Measurements from ENCODE around the gene TAF8.
"Not testable (repeated sequence)": the region's sequence is repeated elsewhere in the genome, so short reads cannot be mapped to it uniquely, and the experiment has no call there.

The TAF8 gene, protein sequence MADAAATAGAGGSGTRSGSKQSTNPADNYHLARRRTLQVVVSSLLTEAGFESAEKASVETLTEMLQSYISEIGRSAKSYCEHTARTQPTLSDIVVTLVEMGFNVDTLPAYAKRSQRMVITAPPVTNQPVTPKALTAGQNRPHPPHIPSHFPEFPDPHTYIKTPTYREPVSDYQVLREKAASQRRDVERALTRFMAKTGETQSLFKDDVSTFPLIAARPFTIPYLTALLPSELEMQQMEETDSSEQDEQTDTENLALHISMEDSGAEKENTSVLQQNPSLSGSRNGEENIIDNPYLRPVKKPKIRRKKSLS

DNA sequence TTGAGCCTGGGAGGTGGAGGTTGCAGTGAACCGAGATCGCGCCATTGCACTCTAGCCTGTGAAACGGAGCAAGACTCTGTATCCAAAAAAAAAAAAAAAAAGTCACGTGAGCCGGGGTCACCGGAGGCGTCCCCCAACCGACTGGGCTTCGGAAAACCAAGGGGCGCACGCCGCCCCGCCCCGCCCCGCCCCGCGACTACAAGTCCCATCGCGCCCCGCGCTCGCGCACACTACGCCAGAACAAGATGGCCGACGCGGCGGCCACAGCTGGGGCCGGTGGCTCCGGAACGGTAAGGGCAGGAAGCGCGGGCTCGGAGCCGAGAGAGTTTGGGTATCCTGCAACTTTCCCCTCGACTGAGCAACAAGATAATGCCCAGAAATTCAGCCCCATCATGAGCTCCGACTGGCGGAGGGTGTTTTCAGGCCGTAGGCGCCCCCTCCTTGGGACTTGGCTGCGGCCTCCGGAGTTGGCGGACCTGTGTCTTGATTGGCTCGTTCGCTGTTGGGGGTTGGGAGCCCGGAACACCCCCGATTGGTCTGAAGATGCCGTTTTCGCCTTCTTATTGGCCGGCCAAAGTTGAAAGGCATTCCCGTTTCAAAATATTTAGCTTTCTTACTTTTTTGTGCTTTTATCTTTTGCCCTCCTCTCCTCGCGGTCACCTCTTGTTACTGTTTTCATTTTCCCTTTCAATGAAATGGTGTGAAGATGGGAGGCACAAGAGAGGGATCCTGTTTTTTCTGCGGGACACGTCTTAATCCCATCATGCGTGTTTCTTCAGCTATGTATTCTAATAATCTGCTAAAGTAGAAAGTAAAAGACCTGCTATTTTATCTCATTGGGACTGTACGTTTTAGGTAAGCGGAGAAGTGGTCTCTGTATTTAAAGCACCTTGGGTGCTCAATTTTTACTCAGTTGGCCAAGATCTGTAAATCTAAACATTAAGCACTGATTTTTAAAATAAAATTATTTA is at the start of gene TAF8:
Gene TAF8, plus strand, starts transcription at position 228 of the 971 bp plus-strand sequence. Its CDS starts 18 bp downstream, at position 246.
- peak; percentile 98 for DNase-seq

DNA sequence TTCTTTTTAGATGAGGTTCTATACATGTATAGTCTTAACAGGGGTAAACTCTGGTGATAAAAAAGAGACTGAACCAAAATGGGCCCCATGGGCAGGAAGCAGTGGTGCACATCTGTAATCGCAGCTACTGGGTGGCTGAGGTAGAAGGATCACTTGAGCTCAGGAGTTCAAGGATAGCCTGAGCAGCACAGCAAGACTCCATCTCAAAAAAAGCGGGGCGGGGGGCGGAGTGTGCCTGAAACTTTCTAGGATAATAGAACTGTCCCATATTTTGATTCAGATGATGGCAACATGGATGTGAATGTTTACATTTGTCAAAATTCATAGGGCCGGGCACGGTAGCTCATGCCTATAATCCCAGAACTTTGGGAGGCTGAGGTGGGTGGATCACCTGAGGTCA is 48.8 kb upstream of the TAF8 start:
- no peak for DNase-seq

DNA sequence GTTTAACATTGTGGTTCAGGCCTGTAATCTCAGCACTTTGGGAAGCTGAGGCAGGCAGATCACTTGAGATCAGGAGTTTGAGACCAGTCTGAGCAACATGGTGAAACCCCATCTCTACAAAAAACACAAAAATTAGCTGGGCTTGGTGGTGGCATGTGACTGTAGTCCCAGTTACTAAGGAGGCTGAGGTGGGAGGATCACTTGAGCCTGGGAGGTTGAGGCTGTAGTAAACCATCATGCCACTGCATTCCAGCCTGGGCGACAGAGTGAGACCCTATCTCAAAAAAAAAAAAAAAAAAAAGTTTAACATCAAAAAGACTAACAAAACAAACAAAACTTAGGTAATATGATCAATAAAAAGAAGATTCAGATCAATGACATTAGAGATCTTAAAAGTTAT is 46.7 kb upstream of the TAF8 start:
- not testable (repeated sequence) for DNase-seq

DNA sequence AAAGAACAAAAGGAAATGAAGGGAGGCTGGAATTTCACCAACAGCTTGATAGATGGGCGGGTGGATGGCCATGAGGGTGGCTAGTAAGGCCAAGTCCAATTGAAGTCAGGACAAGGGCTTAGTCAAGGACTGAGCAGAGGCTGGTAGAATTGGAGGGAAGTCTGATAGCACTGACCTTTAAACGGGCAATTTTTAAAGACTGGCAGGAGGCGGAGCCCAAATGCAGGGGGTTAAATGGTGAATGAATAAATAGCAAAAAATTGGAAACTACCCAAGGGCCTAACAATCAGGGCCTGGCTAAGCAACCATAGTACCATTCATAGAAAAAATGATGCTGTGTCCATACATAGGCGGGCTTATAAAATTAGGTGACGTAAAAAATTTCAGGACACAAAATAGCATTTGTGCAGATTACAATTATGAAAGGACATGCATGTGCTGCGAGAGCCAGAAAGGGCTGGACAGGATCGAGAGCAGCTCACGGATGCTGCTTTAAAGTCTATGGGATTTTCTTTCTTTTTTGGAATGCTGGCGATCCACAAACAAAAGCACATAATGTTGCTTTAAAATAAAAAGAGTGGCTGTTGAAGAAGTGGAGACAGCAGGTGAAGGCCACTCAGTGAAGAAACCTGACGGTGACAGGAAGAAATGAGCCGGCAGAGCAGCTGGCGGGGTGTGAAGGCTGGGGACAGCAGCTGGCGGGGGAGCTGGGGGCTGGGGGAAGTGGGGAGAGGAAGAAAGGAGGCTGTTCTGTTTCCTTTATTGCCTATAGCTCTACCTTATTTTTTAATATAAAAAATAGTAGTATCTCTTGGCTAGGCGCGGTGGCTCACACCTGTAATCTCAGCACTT is 42.8 kb upstream of the TAF8 start:
- DNase-seq = no peak

DNA sequence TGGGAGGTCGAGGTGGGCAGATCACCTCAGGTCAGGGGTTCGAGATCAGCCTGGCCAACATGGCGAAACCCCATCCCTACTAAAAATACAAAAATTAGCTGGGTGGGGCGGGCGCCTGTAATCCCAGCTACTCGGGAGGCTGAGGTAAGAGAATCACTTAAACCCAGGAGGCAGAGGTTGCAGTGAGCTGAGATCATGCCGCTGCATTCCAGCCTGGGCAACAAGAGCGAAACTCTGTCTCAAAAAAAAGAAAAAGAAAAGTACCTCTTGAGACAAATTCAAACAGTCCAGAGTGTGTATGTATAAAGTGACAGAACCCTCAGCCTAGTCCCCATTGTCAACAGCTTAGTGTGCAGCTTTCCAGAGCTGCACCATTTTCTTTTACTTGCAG is 42.2 kb upstream of the TAF8 start:
- DNase-seq = not testable (repeated sequence)

DNA sequence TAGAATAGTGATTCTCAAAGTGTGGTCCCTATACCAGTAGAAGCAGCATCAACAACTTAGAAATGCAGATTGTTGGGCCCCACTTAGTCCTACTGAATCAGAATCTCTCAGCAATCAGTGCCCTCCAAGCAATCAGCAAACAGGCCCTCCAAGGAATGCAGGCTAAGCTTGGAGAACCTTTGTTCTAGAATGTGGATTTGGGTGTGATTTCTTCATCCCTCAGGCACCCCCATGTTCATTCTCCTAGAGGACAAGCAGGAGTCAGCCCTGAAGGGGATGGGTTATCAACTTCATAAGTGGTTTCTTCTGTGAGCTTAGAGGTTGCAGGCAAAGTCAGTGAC is 40.5 kb upstream of the TAF8 start:
- DNase-seq = no peak

DNA sequence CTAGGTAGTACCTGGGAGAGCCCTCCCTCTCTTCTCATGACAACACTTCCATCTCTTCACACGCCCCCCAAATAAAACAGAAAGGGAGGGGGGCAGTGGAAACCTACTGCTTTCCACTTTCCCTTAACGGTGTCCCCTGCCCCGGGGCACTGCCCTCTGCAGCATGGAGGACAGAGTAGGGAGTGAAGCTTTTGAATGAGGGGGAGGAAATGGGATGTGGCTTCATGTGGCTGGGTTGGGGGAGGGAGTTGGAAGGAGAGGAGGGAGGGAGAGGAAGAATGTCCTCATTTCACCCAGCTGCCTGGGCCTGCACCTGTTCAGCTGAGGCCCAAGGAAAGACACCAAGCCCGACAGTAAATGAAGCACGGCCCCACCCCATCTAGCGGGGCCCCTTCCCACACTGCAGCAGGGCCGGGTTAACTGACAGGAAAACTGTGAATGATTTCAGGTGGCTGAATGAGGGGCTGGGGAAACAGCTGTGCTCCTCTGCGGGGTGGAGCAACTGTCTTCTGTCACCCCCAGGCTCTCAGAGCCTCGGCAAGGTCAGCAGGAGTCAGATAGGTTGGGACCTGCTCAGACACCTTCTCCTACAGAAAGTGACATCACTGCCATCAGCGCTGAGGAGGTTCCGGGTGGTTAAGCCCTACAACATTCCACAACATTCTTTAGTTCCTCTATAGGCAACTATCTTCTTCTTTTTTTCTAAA is 40.0 kb upstream of the TAF8 start:
- peak; percentile 92 for DNase-seq

DNA sequence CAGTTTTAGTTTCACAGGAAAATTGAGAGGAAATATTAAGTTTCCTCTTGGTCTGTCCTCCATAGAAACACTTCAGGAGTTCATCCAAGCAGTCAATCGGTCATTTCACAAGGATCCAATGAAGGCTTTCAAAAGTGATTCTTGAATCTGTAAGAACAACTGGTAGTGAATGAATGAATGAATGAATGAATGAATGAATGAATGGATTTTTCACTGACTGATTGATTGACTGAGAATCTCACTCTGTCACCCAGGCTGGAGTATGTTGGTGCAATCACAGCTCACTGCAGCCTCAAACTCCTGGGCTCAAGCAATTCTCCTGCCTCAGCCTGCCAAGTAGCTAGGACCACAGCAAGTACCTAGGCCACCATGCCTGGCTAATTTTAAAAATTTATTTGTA is 39.4 kb upstream of the TAF8 start:
- no peak for DNase-seq

DNA sequence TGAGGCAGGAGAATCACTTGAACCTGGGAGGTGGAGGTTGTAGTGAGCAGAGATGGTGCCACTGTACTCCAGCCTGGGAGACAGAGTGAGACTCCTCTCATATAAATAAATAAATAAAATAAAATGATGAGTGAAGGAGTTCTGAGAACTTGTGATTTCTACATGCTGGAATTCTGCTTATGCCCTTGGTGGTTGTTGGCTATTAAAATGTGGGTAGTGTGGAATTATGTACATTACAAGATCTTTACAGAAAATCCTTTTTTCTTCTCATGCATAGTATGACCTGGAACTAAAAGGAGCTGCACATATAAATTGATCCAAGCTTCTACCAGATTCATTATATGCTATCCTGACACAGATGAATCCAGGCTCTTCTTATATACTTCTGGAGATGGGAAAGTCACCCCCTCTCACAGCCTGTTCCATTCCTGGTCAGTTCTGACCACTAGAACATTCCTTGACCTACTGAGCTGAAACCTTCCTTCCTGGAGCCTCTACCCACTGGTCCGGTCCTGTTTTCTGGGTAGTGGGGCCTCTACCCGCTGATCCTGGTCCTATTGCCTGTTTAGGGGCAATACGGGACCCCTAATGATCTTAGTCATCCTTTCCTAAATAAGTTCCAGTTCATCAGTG is 37.7 kb upstream of the TAF8 start:
- no peak for DNase-seq

DNA sequence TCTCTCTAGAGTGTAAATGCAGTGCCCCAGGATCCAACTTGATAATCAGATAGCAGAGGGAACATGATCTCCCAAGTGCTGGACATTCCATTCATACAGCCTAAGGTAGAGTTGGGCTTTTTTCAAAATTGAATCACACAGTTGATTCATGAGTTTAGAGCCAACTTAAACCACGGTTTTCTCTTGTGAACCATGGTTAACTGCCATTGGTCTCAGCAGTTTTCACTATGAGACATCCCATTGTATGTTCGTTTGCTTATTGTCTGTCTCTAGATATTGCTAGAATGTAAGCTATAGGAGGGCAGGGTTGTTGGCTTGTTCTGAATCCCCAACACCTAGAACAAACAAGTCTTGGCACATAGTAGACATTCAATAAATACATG is 37.2 kb upstream of the TAF8 start:
- peak; percentile 21 for DNase-seq

DNA sequence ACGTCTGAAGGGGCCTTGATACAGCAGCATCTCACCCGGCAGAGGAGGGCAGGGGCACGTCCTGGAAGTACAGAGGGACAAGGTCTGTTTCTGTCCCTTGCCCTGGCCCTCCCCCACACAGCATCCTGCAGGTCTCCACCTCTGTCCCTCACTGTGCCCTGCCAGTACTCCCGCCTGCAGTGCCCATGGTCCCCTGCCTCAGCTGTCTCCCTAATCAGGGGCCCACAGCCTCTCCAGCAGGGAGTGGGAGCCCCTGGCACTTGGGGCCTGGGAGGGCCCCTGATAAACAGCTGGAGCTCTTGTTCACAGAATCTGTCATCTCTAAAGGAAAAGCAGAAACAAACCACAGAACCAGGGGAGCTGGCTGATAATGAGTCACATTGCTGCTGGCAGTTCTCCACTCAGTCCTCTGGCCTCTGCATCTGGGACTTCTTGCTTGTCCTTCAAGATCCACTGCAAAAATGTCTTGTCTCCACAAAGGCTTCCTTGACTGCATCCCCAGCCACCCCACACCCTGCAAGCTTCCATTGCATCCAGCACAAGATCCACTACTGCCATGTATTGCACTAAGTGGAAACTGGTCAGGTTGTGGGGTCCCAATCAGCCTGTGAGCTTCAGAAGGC is 33.2 kb upstream of the TAF8 start:
- peak; percentile 98 for DNase-seq

DNA sequence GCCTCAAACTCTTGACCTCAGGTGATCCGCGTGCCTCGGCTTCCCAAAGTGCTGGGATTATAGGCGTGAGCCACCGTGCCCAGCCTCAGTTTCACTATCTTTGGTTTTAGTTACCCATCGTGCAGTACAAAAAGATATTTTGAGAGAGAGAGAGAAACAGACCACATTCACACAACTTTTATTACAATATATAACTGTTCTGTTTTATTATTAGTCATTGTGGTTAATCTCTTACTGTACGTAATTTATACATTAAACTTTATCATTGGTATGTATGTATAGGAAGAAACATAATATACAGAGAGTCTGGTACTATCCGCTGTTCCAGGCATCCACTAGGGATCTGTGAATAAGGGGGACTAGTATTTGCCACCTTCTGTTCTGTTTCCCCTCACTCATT is 29.4 kb upstream of the TAF8 start:
- DNase-seq = no peak

DNA sequence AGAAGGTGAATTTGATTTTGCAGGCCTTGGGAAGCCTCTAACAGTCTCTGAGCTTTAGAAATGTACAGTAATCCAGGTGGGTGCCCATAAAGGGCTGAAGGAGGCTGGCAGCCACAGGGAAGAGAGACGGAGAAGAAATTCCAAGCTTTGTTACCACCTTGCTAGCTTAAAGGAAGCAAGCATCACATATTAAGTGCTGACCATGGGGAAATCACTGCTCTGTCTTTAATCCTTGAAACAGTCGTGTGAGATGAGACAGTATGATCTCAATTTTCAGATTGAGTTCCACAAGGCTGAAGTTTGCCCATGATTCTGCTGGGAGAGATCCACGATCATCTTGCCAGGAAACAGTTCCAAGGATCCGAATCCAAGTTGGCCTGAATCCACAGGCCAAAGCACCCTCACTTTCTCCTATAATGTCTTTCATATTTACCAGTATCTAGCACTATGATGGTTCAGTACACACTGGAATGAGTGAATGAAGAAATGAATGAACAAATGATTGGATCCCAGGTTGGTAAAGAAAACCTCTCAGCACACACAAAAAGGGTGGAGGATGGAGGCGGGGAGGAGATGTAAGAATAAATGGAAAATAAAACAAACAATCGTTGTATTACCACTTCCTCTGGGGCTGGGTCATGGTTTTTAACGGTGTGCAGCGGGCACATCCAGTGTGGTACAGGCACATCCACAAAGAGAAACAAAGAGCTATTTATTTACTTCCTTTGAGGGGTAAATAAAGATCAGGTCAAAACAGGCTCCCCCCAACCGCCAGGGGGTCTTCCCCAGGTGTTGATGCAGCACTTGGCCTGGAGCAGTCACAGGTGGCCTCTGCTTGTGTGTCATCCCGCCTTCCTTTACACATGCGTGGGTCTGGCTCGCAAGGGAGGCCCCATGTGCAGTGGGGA is 28.2 kb upstream of the TAF8 start:
- no peak for DNase-seq

DNA sequence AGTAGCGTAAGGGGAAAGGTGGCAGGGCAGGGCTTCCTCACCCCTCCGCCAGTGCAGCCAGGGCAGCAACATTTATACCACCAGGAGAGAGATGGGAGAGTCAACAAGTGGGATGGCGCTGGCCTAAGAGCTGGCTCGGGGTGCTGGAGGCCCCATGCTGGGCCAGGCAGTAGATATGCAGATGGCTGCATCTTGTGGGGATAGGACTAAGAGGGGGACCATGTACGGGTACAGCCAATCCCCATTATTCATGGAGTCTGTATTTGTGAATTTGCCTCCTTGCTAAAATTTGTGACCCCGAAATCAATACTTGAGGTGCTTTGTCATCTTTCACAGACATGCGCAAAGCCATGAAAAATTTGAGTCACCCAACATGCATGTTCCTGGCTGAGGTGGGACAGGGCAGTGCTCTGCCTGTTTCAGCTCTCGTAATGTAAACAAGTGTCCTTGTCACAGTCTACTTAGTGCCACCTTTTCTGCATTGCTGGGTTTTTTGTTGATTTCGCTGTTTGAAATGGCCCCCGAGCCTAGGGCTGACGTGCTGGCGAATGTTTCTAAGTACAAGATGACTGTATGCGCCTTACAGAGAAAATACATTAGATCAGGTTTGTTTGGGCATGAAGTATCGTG is 27.5 kb upstream of the TAF8 start:
- DNase-seq = no peak

DNA sequence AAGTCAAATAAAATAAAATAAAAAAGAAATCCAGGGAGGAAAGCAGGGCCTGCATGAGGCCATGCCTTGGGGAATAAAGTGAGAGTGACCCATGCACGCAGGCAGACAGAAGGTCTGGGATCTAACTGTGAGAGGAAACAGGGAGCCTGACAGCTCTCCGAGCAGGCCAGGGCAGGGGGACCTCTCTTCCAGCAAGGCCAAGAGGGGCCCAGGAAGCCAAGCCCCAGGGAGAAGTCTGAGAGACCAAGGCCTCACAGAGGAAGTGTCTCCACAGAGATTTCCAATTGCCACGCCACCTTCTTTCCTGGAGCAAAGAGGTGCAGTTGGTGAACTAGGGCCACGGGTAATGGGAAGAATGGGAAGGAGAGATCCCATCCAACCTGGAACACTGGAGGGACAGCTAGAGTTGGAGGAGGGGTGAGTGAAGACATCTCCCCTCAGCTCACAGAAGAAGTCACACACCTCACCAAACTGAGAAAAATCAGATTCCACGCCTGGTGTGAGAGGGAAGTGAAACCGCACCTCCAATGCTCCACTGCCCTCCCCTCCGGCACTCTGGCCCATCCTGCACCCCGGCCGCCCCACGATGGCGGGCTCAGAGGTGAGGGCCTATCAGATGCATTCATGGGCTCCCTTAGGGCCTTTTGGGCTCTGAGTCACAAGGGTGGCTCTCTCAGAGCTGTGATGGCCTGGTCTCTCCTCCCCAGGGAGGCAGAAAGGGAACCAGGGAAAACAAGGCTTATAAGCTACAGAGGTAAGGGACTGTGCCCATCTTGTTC is 25.1 kb upstream of the TAF8 start:
- no peak for DNase-seq

DNA sequence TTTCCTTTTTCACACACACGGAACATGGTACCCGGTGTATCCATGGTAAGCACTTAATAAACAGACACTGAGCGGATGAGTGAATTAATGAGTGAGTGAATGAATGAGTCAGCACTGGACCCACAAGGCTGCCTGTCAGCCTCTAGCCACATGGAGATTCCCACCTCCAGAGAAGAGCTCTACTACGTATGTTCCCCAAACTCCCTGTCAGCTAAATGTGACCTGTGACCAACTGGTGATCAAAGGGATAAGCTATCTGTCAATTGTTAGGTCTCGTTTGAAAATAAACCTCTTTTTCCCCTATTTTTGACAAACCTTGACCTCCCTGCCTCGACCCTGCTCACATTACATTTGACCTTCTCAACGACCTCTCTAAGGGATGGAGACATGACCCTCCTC is 24.5 kb upstream of the TAF8 start:
- DNase-seq = no peak

DNA sequence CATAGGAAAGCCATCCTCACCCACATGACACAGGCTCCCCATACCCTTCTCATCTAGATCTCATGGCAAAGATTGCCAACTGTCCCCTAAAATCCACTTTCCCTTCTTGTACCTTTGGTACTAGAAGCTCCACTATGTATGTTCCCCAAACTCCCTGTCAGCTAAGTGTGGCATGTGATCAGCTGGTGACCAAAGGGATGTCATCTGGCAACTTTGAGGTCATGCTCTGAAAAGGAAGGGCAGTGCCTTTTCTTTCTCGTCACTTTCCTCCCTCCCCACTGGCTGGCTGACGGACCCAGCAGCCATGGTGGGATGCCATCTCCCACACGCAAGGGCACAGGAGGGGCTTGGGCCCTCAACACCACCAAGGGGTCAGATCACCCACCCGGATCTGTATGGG is 23.8 kb upstream of the TAF8 start:
- DNase-seq = no peak

DNA sequence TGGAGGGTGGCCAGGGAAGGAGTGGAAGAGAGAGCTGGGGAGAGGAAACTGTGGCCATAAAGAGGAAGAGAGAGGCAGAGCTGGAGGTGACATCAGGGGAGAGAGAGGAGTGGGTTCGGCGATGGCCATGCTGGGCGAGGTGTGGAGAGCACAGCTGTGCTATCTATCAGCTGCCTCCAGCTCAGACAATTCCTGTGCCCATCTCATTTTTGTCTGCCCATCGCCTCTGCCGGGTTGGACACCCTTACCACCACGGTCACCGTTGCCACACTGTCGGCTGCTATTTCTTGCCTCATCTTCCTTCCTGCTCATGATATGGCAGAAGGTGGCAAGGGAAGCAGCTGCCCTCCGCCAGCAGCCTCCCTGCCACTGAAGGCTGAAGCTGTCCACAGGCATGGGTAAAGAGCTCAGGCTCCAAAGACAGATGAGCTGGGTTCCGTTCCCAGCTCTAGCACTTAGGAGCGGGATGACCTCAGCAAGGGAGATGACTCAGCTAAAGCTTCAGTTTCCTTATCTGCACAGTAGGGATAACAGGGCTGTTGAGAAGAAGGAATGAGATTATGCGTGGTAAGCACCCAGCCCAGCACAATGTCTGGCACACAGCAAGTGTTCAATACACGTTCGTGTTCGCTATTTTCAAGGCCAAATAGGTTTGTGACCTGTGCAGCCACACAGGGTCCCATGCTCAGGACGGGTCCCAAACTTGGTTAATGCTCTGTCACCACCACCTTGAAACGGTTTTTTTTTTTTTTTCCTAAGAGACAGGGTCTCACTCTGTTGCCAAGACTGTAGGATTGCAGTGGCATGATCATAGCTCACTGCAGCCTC is 21.9 kb upstream of the TAF8 start:
- DNase-seq = peak; percentile 97

Measured in OCI-M1 (cell line).